ENCODE measurements around the gene TRPM2. TPM values are rescaled to one million over a fixed set of nuclear protein-coding genes. Genes with fewer than 3 reads are reported as not detected.

The TRPM2 gene
- total RNA-seq, 1 experiment from 2014 or later: not detected

DNA sequence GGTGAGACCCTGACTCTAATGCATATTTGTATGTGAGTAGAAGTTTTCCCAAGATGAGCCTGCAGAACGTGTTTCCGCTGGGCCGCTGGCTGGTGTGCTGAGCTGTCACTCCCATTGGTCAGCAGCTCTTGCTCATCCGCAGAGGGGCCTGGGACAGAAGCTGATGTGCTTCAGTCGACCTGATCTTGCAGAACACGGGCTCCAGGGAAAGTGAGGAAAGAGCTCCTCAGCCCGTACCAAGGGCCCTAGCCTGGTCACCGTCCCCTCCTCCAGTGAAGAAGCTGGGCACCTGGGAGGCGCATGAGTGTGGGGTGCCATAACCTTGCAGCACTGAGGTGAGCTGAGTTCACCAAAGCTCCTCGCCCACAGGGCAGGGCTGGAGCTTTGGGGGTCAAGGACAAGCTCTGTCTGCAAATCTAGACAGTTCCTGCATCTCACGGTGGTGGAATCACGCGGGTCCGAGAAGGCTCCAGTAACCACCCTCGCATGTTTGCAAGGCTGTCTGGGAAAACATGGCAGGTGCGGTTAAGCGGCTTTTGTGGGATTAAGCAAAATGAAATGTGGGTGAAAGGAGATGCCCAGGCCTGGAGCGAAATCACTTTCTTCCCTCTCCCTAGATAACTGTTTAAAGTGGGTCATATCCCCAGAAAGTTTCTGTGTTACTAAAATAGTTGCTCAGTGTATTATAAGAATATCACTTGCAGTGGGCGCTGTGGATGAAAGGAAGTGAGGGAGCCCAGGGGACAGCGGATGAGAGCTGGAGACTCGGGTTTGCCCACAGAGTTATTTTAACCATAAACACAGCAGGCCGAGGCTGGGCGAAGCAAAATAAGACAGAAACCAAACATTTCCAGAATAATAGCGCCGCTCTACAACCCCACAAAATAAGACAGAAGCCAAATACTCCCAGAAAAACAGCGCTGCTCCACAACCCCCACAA, 68.8 kb downstream of the TRPM2 start:
- H3K4me3 Mint-ChIP-seq (ENCODE audit: low read depth, unreplicated experiment): no peak overlapping the region
- peaks cover 6% of the 10 kb centered on the region for H3K9me3 Mint-ChIP-seq (ENCODE audit: low read depth, unreplicated experiment)
- peaks cover 18% of the 10 kb centered on the region for H3K27me3 Mint-ChIP-seq (ENCODE audit: unreplicated experiment)

DNA sequence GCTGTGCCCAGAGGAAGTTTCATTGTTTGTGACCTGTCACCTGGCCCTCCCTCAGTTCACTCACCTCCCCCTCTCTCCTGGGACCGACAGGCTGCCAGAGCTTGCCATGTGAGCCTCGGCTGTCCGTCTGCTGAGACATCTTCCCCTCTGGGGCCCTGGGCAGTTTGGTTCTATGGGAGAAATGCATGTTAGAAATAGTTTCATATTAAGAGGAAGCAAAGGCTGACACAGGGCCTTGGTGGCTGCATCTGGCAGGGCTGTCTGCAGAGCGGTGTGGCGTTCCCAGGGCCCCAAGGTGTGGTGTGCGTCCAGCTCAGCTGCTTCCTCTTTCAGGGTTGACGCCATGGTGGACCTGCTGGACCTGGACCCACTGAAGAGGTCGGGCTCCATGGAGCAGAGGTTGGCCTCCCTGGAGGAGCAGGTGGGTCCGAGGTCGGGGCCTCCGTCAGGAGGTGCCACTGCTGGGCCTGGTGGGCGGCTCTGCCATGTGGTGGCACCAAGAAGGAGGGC, 69.9 kb downstream of the TRPM2 start:
- no peak overlapping the region for H3K27ac Mint-ChIP-seq (ENCODE audit: unreplicated experiment)
- CTCF ChIA-PET: no interaction called here
- H3K9me3 Mint-ChIP-seq (ENCODE audit: low read depth, unreplicated experiment): peaks cover 6% of the 10 kb centered on the region
- DNase-seq: no peak
- intact Hi-C loops (cut with micrococcal nuclease; ENCODE audit: unreplicated experiment): no loop called here
- no peak overlapping the region for H3K4me3 Mint-ChIP-seq (ENCODE audit: low read depth, unreplicated experiment)
- TF ChIP-seq, protein P1, sequence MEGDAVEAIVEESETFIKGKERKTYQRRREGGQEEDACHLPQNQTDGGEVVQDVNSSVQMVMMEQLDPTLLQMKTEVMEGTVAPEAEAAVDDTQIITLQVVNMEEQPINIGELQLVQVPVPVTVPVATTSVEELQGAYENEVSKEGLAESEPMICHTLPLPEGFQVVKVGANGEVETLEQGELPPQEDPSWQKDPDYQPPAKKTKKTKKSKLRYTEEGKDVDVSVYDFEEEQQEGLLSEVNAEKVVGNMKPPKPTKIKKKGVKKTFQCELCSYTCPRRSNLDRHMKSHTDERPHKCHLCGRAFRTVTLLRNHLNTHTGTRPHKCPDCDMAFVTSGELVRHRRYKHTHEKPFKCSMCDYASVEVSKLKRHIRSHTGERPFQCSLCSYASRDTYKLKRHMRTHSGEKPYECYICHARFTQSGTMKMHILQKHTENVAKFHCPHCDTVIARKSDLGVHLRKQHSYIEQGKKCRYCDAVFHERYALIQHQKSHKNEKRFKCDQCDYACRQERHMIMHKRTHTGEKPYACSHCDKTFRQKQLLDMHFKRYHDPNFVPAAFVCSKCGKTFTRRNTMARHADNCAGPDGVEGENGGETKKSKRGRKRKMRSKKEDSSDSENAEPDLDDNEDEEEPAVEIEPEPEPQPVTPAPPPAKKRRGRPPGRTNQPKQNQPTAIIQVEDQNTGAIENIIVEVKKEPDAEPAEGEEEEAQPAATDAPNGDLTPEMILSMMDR (IDR thresholded peaks at IDR 0.05; ENCODE audit: unreplicated experiment): no peak
- H3K27me3 Mint-ChIP-seq (ENCODE audit: unreplicated experiment): peaks cover 18% of the 10 kb centered on the region
- no peaks in the 10 kb centered on the region for H3K36me3 Mint-ChIP-seq (ENCODE audit: insufficient read depth, unreplicated experiment)
- no TSS peak for BruUV-seq (replicated peaks)
- no peaks in the 10 kb centered on the region for H3K4me1 Mint-ChIP-seq (ENCODE audit: low read depth, unreplicated experiment)

More for the DNA sequence above, 68.8 kb downstream of the TRPM2 start:
- TF ChIP-seq, protein P1 (IDR thresholded peaks at IDR 0.05; ENCODE audit: unreplicated experiment): no peak
- intact Hi-C loops (cut with micrococcal nuclease; ENCODE audit: unreplicated experiment): no loop called here
- Mint-ChIP-seq H3K36me3 (ENCODE audit: insufficient read depth, unreplicated experiment) (no peaks in the 10 kb centered on the region), H3K27ac (ENCODE audit: unreplicated experiment) (no peak overlapping the region), H3K4me1 (ENCODE audit: low read depth, unreplicated experiment) (no peaks in the 10 kb centered on the region)
- CTCF ChIA-PET: interaction anchor here (0.7 kb wide), 1 partner anchor 301 kb away, joined by 3 read pairs; no protein-coding TSS in a partner anchor
- no peak for DNase-seq
- BruUV-seq (replicated peaks): no TSS peak

DNA sequence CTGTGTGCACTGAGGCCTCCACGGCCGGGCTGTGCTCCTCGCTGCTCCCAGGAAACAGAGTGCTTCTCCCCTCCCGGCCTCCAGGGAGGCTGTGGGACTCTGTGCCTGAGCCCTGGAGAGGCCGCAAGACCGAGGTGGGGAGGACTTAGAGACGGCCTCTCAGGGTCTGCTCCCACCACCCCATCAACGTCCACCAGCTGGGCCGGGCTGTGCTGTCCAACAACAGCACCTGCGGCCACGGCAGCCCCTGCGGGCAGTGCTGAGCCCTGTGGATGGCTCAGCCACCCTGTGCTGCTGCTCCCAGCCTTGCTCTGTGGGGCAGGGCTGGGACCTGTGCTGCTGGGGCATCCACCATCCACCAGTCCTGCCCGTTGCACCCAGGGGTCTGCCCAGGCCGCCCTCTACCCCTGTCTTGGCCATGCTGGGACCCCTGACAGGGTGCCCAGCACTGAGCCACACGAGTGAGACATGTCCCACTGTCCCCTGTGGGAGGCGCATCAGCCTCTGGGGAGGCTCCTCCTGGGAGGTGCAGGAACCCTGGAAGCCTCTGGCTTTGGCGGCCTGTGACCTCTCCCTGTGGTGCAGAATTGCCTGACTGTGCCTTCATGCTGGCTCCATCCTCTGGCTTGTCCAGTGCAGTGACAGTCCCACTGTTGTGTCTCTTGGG, 70.7 kb downstream of the TRPM2 start:
- H3K36me3 Mint-ChIP-seq (ENCODE audit: insufficient read depth, unreplicated experiment): no peaks in the 10 kb centered on the region
- no TSS peak for BruUV-seq (replicated peaks)
- CTCF ChIA-PET: no interaction called here
- no peak overlapping the region for H3K27ac Mint-ChIP-seq (ENCODE audit: unreplicated experiment)
- H3K27me3 Mint-ChIP-seq (ENCODE audit: unreplicated experiment): peaks cover 18% of the 10 kb centered on the region
- intact Hi-C loops (cut with micrococcal nuclease; ENCODE audit: unreplicated experiment): no loop called here
- TF ChIP-seq, protein P1 (IDR thresholded peaks at IDR 0.05; ENCODE audit: unreplicated experiment): no peak
- H3K4me3 Mint-ChIP-seq (ENCODE audit: low read depth, unreplicated experiment): no peak overlapping the region
- peaks cover 6% of the 10 kb centered on the region for H3K9me3 Mint-ChIP-seq (ENCODE audit: low read depth, unreplicated experiment)
- no peak for DNase-seq
- no peaks in the 10 kb centered on the region for H3K4me1 Mint-ChIP-seq (ENCODE audit: low read depth, unreplicated experiment)

DNA sequence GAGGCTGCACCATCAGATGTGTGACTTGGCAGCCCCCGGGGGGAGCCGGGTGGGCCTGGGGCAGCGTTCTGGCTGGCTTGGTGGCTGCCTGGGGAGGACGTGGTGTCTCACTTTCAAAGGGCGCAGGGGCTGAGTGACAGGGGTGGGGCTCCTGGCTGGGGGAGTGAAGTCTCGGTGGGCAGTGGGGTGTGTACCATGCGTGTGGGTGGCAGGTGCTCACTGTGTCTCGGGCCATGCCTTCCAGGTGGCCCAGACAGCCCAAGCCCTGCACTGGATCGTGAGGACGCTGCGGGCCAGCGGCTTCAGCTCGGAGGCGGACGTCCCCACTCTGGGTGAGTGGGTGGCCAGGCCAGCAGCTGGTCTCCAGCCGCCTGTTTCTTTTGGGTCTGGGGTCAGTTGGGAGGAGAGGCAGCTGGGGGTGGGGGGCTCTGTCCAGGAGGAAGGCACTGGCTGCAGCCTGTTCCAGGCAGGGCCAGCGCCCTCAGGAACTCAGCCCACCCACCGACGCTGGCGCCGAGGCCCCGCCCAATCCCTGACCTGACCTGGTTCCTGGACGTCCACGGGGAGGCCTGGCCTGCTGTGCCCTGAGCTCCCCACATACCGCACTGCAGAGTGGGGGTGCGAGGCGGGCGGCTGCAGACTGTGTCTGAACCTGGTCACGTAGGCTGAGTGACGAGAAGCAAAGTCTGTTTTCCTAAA, 71.3 kb downstream of the TRPM2 start:
- H3K36me3 Mint-ChIP-seq (ENCODE audit: insufficient read depth, unreplicated experiment): no peaks in the 10 kb centered on the region
- CTCF ChIA-PET: no interaction called here
- peaks cover under 1% of the 10 kb centered on the region for H3K9me3 Mint-ChIP-seq (ENCODE audit: low read depth, unreplicated experiment)
- no peak for DNase-seq
- BruUV-seq (replicated peaks): no TSS peak
- H3K4me1 Mint-ChIP-seq (ENCODE audit: low read depth, unreplicated experiment): no peaks in the 10 kb centered on the region
- TF ChIP-seq, protein P1 (IDR thresholded peaks at IDR 0.05; ENCODE audit: unreplicated experiment): no peak
- no peak overlapping the region for H3K4me3 Mint-ChIP-seq (ENCODE audit: low read depth, unreplicated experiment)
- intact Hi-C loops (cut with micrococcal nuclease; ENCODE audit: unreplicated experiment): no loop called here
- H3K27me3 Mint-ChIP-seq (ENCODE audit: unreplicated experiment): peaks cover 18% of the 10 kb centered on the region
- no peak overlapping the region for H3K27ac Mint-ChIP-seq (ENCODE audit: unreplicated experiment)
